K562 (cell line): Measurements from ENCODE around the gene CA5B. TPM values are rescaled to one million over a fixed set of nuclear protein-coding genes. Genes with fewer than 3 reads are reported as not detected.
"Not testable (repeated sequence)": the region's sequence is repeated elsewhere in the genome, so short reads cannot be mapped to it uniquely, and the experiment has no call there.

Source experiments
- ATAC-seq: fragments of 200-7000 bp; cut with Tn5 transposase; 3 replicates; pipeline ENCODE4 v1.9.1; 2020; ENCODE audit warnings: moderate library complexity
- BruUV-seq: library from RNA; stranded (reverse); fragments of 400-500 nt; replicated peaks from 2 replicates; lab custom pipeline; 2021; lab: Mats Ljungman, UMichigan
- CTCF ChIA-PET: fragments of 300-600 bp; formaldehyde crosslinking; extraction: SDS; loops from one replicate; lab custom pipeline; 2021; ENCODE audit warnings: low intra/inter-chr PET ratio; lab: Yijun Ruan, JAX
- POLR2A ChIA-PET: fragments of 300-600, 350-650 bp; sonication (Branson Sonifier 250); formaldehyde crosslinking; extraction: SDS; loops from one replicate; lab custom pipeline; 2021; ENCODE audit warnings: antibody characterized with exemption, inconsistent platforms; lab: Yijun Ruan, JAX
- DNase-seq, 4 experiments: peaks; one replicate each; pipeline versions ENCODE4 v3.0.0 to v3.0.0-alpha.2; 2011 to 2018; ENCODE audit warnings: low spot score in 3 of 4, mixed read lengths in 3 of 4; ENCODE audit errors: extremely low read depth in 1 of 4
- FAIRE-seq: peaks from 2 replicates; lab custom pipeline; 2011; peaks lifted over from hg19 to GRCh38; lab: Jason Lieb, UNC
- H2AFZ ChIP-seq: 2 replicates; pipeline ENCODE4 v1.6.0; 2011; ENCODE audit warnings: low read depth, low read length, control low read depth, inconsistent platforms
- H3K27ac ChIP-seq: fragments of 200-600 bp; 3 replicates; pipeline ENCODE4 v1.8.0; 2011; ENCODE audit warnings: low read depth, mild to moderate bottlenecking, control low read depth, inconsistent platforms, low read length, moderate library complexity, mixed read lengths; ENCODE audit errors: extremely low read depth
- H3K27me3 ChIP-seq, 2 experiments: fragments of 300-600 bp in 1 of 2; 2 replicates in 1 of 2; 3 replicates in 1 of 2; pipeline versions ENCODE4 v1.6.0 to v1.8.0; 2011; ENCODE audit warnings: inconsistent platforms in 2 of 2, low read length in 2 of 2, mild to moderate bottlenecking in 1 of 2, mixed read lengths in 1 of 2, moderate library complexity in 1 of 2; ENCODE audit not compliant: control insufficient read depth in 2 of 2, insufficient read depth in 2 of 2
- H3K36me3 ChIP-seq: fragments of 300-600 bp; 3 replicates; pipeline ENCODE4 v1.8.0; 2011; ENCODE audit warnings: mild to moderate bottlenecking, low read length, inconsistent platforms; ENCODE audit not compliant: control insufficient read depth, insufficient read depth
- H3K4me1 ChIP-seq, 2 experiments: fragments of 200-600 bp in 1 of 2; replicated peaks in 1 of 2; 2 replicates in 1 of 2; 3 replicates in 1 of 2; pipeline versions ENCODE4 v1.5.1 to v1.8.0; 2011; ENCODE audit warnings: inconsistent platforms in 2 of 2, low read length in 2 of 2, mild to moderate bottlenecking in 1 of 2, mixed read lengths in 1 of 2, moderate library complexity in 1 of 2; ENCODE audit not compliant: control insufficient read depth in 2 of 2, insufficient read depth in 2 of 2
- H3K4me2 ChIP-seq: 2 replicates; pipeline ENCODE4 v1.6.1; 2011; ENCODE audit warnings: low read length, control low read depth, inconsistent platforms, mixed read lengths; ENCODE audit not compliant: insufficient read depth
- H3K4me3 ChIP-seq: fragments of 200-600 bp; sonication (generic), shearing (Covaris generic); 2 replicates; pipeline ENCODE4 v1.5.1; 2016; ENCODE audit warnings: control low read depth, inconsistent platforms
- H3K79me2 ChIP-seq: fragments of 200-600 bp; 3 replicates; pipeline ENCODE4 v1.8.0; 2011; ENCODE audit warnings: low read length, inconsistent platforms; ENCODE audit not compliant: control insufficient read depth, insufficient read depth
- H3K9ac ChIP-seq, 2 experiments: 2 replicates each; pipeline versions ENCODE4 v1.6.0 to v1.6.1; 2011; ENCODE audit warnings: low read depth in 2 of 2, low read length in 2 of 2, control low read depth in 1 of 2, inconsistent platforms in 1 of 2, mild to moderate bottlenecking in 1 of 2, mixed read lengths in 1 of 2; ENCODE audit not compliant: insufficient read depth in 1 of 2
- H3K9me1 ChIP-seq: one replicate; pipeline ENCODE4 v1.6.0; 2011; ENCODE audit warnings: inconsistent platforms, mild to moderate bottlenecking, low read length, moderate library complexity; ENCODE audit not compliant: control insufficient read depth, insufficient read depth
- H3K9me3 ChIP-seq: replicated peaks from 2 replicates; pipeline ENCODE4 v1.5.1; 2011; ENCODE audit warnings: low read depth, low read length, inconsistent platforms; ENCODE audit not compliant: control insufficient read depth, insufficient read depth
- H4K20me1 ChIP-seq: replicated peaks from 2 replicates; pipeline ENCODE4 v1.6.1; 2011; ENCODE audit warnings: low read length, inconsistent platforms, mixed read lengths; ENCODE audit not compliant: control insufficient read depth, insufficient read depth
- WGBS: fragments of 100-300 bp; shearing (Covaris generic); methylation state at CpG from one replicate; pipeline ENCODE4 v1.1.6; 2016; ENCODE audit warnings: low coverage, mixed read lengths; ENCODE audit not compliant: insufficient coverage; ENCODE audit errors: missing lambda C conversion rate; 5-methylcytosine and 5-hydroxymethylcytosine counted together
- in situ Hi-C: fragments of 300-500 bp; cut with MboI; formaldehyde crosslinking; loops from 4 replicates; pipeline ENCODE4 v1.15.0; 2018; ENCODE audit warnings: inconsistent platforms, mixed read lengths
- intact Hi-C: fragments of 100-400 bp; cut with micrococcal nuclease; formaldehyde crosslinking; loops from 2 replicates; pipeline ENCODE4 v1.14.2; 2022
- polyA plus RNA-seq, 8 experiments: library from polyadenylated mRNA; depleted of rRNA in 4 of 8; stranded (reverse) in 5 of 8; unstranded in 3 of 8; fragments of >200 nt; fragmentation: Nextera tagmentation in 2 of 8; fragmentation: Illumina TruSeq in 1 of 8; extraction: Ambion mirVana in 2 of 8; extraction: Trizol in 1 of 8; gene quantifications; 2 replicates each; pipeline versions ENCODE4 v1.2.1 to v1.2.3, GENCODE V29; 2011 to 2014; ENCODE audit warnings: inconsistent platforms in 1 of 8, missing spikeins in 1 of 8
- total RNA-seq, 7 experiments: library from RNA; depleted of rRNA in 6 of 7; stranded (reverse); fragments of >200 nt in 6 of 7; fragmentation: Illumina TruSeq in 2 of 7; extraction: Trizol in 2 of 7; gene quantifications; 2 replicates each; pipeline versions ENCODE4 v1.2.1 to v1.2.3, GENCODE V29; 2011 to 2021; ENCODE audit warnings: low replicate concordance in 1 of 7

CA5B gene
- total and polyA plus RNA-seq, 9 of the 15 experiments (the other 6 are each of a cell fraction or from before 2014, with no cell fraction given), result 0.55 to 3.7 (median 2.6) TPM

- H3K4me1 ChIP-seq, H3K9me3 ChIP-seq, H3K9ac ChIP-seq, intact Hi-C loops, BruUV-seq, H3K27ac ChIP-seq, H2AFZ ChIP-seq, H3K4me3 ChIP-seq, H3K27me3 ChIP-seq, H3K4me2 ChIP-seq, in situ Hi-C loops, H4K20me1 ChIP-seq, H3K9me1 ChIP-seq, DNase-seq, POLR2A ChIA-PET, H3K79me2 ChIP-seq, CTCF ChIA-PET: not testable (repeated sequence)
- H3K36me3 ChIP-seq, result peaks cover 20% of the 10 kb centered on the region; the same call in 1 of the 3 replicates
- WGBS, result no CpG with 5 or more reads among the region's 5 CpGs
- peak; percentile 99 for FAIRE-seq
- peak; percentile 95 for ATAC-seq
Measured at GRCh38 chrX:15703809-15704208, 34.3 kb upstream of the CA5B start.

- H3K9me3 ChIP-seq, CTCF ChIA-PET, H3K27ac ChIP-seq, H3K9ac ChIP-seq, H2AFZ ChIP-seq, FAIRE-seq, H3K9me1 ChIP-seq, BruUV-seq, DNase-seq, H4K20me1 ChIP-seq, H3K27me3 ChIP-seq, H3K4me2 ChIP-seq, H3K4me3 ChIP-seq, H3K79me2 ChIP-seq, POLR2A ChIA-PET, ATAC-seq, in situ Hi-C loops, intact Hi-C loops, H3K4me1 ChIP-seq: not testable (repeated sequence)
- 90% methylated on average over 5 of the region's 8 CpGs for WGBS
- H3K36me3 ChIP-seq, result peaks cover 18% of the 10 kb centered on the region; the same call in 1 of the 3 replicates
Measured at GRCh38 chrX:15704273-15704672, 33.8 kb upstream of the CA5B start.
